Subcutaneous adipose tissue (tissue), 4 donors: Measurements from ENCODE around the gene PRTFDC1. TPM values are rescaled to one million over a fixed set of nuclear protein-coding genes. Genes with fewer than 3 reads are reported as not detected.

ENCODE experiments used
- total RNA-seq, 4 donors: library from RNA; depleted of rRNA; stranded (reverse); fragments of >200 nt; gene quantifications; one replicate each; pipeline ENCODE4 v1.1.0, GENCODE V29; 2016
- TF ChIP-seq, protein P1 (sequence below): fragments of 450-650 bp; IDR thresholded peaks from one replicate; pipeline ENCODE4 v1.5.1; 2016; ENCODE audit warnings: low read depth, mild to moderate bottlenecking, control low read depth, antibody characterized with exemption, moderate library complexity

PRTFDC1 gene
- total RNA-seq, 4 donors from 2014 or later, result 2.4 to 2.8 (median 2.7) TPM

DNA sequence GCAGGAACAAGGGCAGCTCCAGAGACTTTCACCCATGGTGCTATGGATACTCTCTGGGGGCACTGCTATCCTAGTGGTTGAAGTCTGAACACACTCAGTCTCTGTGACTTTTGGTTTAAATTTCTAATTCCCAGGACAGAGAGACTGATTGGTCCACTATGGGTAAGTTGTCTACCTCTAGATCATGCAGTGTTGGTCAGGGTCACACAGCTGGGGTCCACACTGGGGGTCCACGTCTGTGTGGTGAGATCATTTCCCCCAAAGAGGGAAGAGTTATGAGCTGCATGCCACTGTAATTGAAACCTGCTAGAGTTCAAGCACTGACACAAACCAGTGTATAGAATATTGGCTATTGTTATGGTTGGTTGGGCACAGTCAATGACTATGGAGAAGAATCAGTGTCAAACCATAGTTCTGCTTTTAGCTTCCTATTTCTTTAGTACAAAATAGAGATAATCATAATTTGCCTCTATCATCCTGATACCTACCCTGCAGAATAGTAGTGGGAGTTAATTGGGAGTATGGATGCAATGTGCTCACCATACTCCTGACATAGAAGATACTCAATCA is 101.6 kb downstream of the PRTFDC1 start:
- TF ChIP-seq, protein P1, sequence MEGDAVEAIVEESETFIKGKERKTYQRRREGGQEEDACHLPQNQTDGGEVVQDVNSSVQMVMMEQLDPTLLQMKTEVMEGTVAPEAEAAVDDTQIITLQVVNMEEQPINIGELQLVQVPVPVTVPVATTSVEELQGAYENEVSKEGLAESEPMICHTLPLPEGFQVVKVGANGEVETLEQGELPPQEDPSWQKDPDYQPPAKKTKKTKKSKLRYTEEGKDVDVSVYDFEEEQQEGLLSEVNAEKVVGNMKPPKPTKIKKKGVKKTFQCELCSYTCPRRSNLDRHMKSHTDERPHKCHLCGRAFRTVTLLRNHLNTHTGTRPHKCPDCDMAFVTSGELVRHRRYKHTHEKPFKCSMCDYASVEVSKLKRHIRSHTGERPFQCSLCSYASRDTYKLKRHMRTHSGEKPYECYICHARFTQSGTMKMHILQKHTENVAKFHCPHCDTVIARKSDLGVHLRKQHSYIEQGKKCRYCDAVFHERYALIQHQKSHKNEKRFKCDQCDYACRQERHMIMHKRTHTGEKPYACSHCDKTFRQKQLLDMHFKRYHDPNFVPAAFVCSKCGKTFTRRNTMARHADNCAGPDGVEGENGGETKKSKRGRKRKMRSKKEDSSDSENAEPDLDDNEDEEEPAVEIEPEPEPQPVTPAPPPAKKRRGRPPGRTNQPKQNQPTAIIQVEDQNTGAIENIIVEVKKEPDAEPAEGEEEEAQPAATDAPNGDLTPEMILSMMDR, result no peak

DNA sequence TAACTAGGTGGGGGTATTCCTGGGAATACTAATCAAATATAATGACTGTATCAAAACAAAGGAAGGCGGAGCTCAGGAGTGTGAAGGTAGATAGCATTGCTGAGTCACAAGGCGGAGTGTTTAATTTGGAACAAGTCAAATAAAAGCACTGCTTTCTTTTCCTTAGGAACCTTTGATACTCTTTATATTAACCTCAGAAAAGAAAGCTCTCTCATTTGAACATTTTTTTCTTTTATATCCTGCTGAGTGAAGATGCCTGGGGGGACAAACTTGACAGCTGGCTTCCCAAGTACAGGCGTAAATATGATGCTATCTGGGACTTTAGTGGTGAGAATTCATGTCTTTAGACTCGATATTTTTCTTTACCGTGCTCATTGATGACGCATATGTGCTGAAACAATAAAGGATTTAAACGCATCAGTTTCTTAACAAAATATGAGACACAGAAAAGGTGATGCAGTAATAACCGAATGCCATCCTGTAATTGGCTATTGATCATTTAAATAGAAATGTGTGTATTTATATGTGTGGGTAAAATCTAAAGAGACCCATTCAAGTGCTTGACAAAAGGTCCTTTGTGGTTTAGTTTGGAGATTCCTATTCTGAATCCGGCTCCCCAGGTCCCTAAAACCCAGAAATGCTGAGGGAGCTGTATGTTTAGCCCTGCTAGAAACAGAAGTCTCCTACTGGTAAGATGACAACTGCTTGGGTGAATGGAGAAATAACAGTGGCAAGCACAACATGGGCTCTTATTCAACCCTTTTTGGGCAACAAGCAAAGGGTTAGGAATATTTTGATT is 102.7 kb downstream of the PRTFDC1 start:
- TF ChIP-seq, protein P1, result no peak

DNA sequence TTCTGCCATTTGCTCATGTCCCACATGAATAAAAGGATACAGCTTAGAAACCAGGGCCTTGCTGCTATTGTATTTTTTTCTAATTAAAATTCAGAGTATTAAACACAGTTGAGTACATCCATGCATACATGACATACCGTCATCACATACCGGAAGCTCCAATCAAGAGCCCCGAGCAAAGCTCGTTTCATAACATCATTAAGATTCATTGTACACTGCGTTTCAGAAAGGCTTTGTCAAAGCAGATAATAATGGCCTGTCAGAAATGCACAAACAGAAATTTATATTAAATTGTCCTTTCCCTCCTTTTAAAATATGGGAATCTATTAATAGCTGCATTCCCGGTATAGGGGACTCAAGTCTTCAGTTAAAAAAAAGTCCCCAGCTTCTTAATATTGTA is 103.4 kb downstream of the PRTFDC1 start:
- TF ChIP-seq, protein P1, result no peak

DNA sequence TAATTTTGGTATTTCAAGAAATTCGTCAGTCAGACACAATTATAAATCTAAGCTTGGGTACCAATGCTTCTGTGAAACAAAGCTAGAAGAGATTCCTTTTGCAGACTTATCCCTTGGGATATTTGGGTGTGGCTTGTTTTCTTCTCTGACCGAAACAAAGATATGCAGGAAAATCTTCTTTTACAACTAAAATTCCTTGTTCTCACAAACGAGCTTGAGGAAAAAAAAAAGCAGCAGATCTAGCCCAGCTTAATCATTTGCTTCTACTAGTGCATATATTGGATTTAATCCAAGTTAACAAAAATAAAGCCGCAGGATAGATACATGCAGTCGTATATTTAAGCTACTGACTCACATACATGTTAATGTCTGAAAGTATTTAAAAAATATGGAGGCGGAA is 104.2 kb downstream of the PRTFDC1 start:
- TF ChIP-seq, protein P1, result no peak

DNA sequence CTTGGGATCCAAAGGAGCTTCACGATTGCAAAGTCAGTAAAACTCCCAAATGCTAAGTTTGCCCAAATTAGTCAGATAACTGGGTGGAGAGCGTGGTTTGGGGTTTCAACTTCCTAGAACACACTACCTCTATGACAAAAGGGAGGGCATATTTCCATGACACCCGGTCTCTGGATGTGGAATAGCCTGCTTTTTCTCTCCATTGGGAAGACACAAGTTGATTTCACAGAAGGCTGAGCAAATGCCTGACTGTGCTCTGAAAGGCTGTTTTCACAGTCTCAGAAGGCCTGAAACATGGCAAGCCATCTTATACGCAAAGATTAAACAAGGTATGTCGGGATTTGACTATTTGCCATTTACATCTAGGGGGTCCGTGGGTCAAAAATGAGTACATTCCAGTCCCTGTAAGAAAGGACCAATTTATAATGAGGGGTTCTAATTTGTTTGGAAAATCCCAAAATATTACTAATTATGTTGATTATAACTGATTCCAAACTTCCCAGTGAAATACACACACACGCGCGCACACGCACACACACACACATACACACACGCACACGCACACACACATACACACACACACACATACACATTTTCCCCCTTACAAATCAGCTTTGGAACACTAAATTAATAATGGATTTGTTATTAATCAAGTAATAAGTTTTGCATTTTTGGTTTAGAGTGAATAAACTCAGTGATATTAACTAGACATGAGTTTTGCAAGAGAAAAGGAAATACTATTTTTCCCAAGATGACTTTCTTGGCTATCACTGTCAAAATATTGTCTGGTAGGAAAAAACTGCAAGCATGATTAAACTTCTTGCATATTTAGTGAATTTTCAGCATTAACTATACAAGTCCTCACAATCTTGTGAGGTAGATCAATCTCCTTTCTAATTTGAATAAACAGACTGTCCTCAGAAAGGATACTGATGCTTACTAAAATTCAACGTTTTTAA is 105.0 kb downstream of the PRTFDC1 start:
- TF ChIP-seq, protein P1, result no peak

DNA sequence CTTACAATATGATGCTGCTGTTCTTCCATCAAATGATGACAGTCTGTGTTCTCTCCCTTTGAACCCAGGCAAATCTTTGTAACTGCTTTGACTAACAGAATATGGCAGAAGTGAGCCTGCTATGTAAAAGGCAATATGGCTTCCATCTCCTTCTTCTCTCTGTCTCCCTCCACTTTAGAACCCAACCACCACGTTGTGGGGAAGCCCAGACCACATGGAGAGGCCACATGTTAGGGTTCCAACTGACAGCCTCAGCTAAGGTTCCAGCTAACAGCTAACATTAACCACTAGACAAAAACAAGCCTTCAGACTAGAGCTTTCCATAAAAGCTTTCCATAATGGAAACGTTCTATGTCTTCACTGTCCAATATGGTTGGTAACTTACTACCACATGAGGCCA is 107.7 kb downstream of the PRTFDC1 start:
- TF ChIP-seq, protein P1, result no peak

DNA sequence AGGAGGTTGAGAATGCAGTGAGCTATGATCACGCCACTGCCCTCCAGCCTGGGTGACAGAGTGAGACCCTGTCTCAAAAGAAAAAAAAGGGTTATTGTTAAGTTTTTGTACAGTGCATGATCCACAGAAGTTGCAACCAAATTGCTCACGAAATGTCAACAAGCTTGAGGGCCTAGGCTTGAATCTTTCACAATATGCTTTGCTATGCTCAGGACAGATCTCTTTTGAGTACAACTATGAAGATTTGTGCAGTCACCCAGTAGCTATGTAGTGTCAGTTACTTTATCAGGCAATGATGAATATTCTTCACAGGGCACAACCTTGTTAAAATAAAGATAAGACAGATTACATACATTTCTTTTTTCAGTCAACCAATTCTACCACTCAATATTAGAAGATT is 109.2 kb downstream of the PRTFDC1 start:
- TF ChIP-seq, protein P1, result no peak
